ENCODE measurements around the gene MBNL2.

- no peak for TF ChIP-seq POLR2A (IDR thresholded peaks at IDR 0.05; ENCODE audit: low read depth)
- TF ChIP-seq, protein P1, sequence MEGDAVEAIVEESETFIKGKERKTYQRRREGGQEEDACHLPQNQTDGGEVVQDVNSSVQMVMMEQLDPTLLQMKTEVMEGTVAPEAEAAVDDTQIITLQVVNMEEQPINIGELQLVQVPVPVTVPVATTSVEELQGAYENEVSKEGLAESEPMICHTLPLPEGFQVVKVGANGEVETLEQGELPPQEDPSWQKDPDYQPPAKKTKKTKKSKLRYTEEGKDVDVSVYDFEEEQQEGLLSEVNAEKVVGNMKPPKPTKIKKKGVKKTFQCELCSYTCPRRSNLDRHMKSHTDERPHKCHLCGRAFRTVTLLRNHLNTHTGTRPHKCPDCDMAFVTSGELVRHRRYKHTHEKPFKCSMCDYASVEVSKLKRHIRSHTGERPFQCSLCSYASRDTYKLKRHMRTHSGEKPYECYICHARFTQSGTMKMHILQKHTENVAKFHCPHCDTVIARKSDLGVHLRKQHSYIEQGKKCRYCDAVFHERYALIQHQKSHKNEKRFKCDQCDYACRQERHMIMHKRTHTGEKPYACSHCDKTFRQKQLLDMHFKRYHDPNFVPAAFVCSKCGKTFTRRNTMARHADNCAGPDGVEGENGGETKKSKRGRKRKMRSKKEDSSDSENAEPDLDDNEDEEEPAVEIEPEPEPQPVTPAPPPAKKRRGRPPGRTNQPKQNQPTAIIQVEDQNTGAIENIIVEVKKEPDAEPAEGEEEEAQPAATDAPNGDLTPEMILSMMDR (IDR thresholded peaks at IDR 0.05): no peak
These were observed 102.0 kb downstream of the MBNL2 start for GRCh38 chr13:97324115-97324514.
